SK-N-SH (cell line): ENCODE data around the gene LILRA1. TPM values are rescaled to one million over a fixed set of nuclear protein-coding genes. Genes with fewer than 3 reads are reported as not detected.

Experiments used
- CTCF ChIA-PET: fragments of 300-600, 350-600 bp; formaldehyde crosslinking; extraction: SDS; loops from one replicate; lab custom pipeline; 2021; lab: Yijun Ruan, JAX
- POLR2A ChIA-PET: fragments of 350-600 bp; sonication (Branson Sonifier 250); formaldehyde crosslinking; extraction: SDS; loops from one replicate; lab custom pipeline; 2020; ENCODE audit warnings: antibody characterized with exemption, inconsistent platforms; lab: Yijun Ruan, JAX
- DNase-seq: peaks from one replicate; pipeline ENCODE4 v3.0.0; 2012
- H2AFZ ChIP-seq: fragments of 200-600 bp; sonication (generic); 2 replicates; pipeline ENCODE4 v1.8.1; 2016; ENCODE audit warnings: antibody characterized with exemption, mild to moderate bottlenecking, low read depth
- H3F3A ChIP-seq: fragments of 200-600 bp; sonication (generic); replicated peaks from 2 replicates; pipeline ENCODE3; 2016; ENCODE audit warnings: antibody characterized with exemption, mild to moderate bottlenecking; ENCODE audit not compliant: insufficient read depth
- H3K27ac ChIP-seq, 2 experiments: fragments of 200-500 bp in 1 of 2; fragments of 200-600 bp in 1 of 2; sonication (Bioruptor generic) in 1 of 2; sonication (generic), shearing (Covaris generic) in 1 of 2; 2 replicates each; pipeline versions ENCODE4 v1.5.1 to v1.6.1; 2014 to 2016; ENCODE audit warnings: low read depth in 2 of 2, inconsistent platforms in 1 of 2, low read length in 1 of 2, mild to moderate bottlenecking in 1 of 2, mixed read lengths in 1 of 2
- H3K27me3 ChIP-seq: fragments of 200-600 bp; sonication (generic), shearing (Covaris generic); 2 replicates; pipeline ENCODE4 v1.6.1; 2016; ENCODE audit warnings: mixed run types; ENCODE audit not compliant: insufficient read depth
- H3K36me3 ChIP-seq, 2 experiments: fragments of 200-500 bp in 1 of 2; fragments of 200-600 bp in 1 of 2; sonication (Bioruptor generic) in 1 of 2; sonication (generic) in 1 of 2; replicated peaks in 1 of 2; 2 replicates each; pipeline versions ENCODE3 to v1.5.1; 2014 to 2016; ENCODE audit warnings: low read length in 1 of 2, mild to moderate bottlenecking in 1 of 2; ENCODE audit not compliant: insufficient read depth in 2 of 2, control insufficient read depth in 1 of 2
- H3K4me1 ChIP-seq, 2 experiments: fragments of 200-500 bp in 1 of 2; fragments of 200-600 bp in 1 of 2; sonication (Bioruptor generic) in 1 of 2; sonication (generic), shearing (Covaris generic) in 1 of 2; 2 replicates each; pipeline versions ENCODE4 v1.5.1 to v1.6.1; 2014 to 2016; ENCODE audit warnings: low read depth in 1 of 2, low read length in 1 of 2, mixed run types in 1 of 2; ENCODE audit not compliant: insufficient read depth in 2 of 2, control insufficient read depth in 1 of 2
- H3K4me2 ChIP-seq: fragments of 200-600 bp; sonication (generic), shearing (Covaris generic); 2 replicates; pipeline ENCODE4 v1.6.1; 2017; ENCODE audit warnings: mixed run types
- H3K4me3 ChIP-seq, 2 experiments: fragments of 200-500 bp in 1 of 2; fragments of 200-600 bp in 1 of 2; sonication (Bioruptor generic) in 1 of 2; sonication (generic), shearing (Covaris generic) in 1 of 2; 2 replicates each; pipeline versions ENCODE4 v1.5.1 to v1.8.1; 2014 to 2016; ENCODE audit warnings: low read depth in 2 of 2, inconsistent platforms in 1 of 2, low read length in 1 of 2, mild to moderate bottlenecking in 1 of 2, mixed read lengths in 1 of 2, moderate library complexity in 1 of 2
- H3K79me2 ChIP-seq: fragments of 200-600 bp; sonication (generic); 2 replicates; pipeline ENCODE4 v1.8.1; 2017; ENCODE audit warnings: mild to moderate bottlenecking; ENCODE audit not compliant: insufficient read depth
- H3K9ac ChIP-seq: fragments of 200-600 bp; sonication (generic); 2 replicates; pipeline ENCODE4 v1.6.1; 2017; ENCODE audit warnings: mixed run types
- H3K9me2 ChIP-seq: fragments of 200-600 bp; sonication (generic); 2 replicates; pipeline ENCODE4 v1.6.1; 2017; ENCODE audit warnings: mixed run types
- H3K9me3 ChIP-seq: fragments of 200-600 bp; sonication (generic); 2 replicates; pipeline ENCODE4 v1.6.1; 2017; ENCODE audit warnings: mixed run types, mild to moderate bottlenecking, moderate library complexity
- H4K20me1 ChIP-seq: fragments of 200-600 bp; sonication (generic); 2 replicates; pipeline ENCODE4 v1.6.1; 2017; ENCODE audit warnings: mild to moderate bottlenecking, mixed run types; ENCODE audit not compliant: insufficient read depth
- CHD2 ChIP-seq: fragments of 150-350 bp; IDR thresholded peaks from 2 replicates; pipeline ENCODE4 v1.6.1; 2018; ENCODE audit warnings: low read length; ENCODE audit not compliant: partially characterized antibody
- EP300 ChIP-seq, 2 experiments: IDR thresholded peaks; 2 replicates each; pipeline versions ENCODE4 v1.4.0 to v1.6.1; 2012; ENCODE audit warnings: borderline replicate concordance in 1 of 2, low read depth in 1 of 2, low read length in 1 of 2
- FOXM1 ChIP-seq: IDR thresholded peaks from 2 replicates; pipeline ENCODE4 v1.4.0; 2012; ENCODE audit warnings: low read depth, mild to moderate bottlenecking
- GATA2 ChIP-seq: sonication (generic); formaldehyde crosslinking; IDR thresholded peaks from 2 replicates; pipeline ENCODE4 v1.5.0; 2020; ENCODE audit warnings: mild to moderate bottlenecking, missing genetic modification reagents
- JUND ChIP-seq: IDR thresholded peaks from 2 replicates; pipeline ENCODE4 v1.4.0; 2012
- PBX3 ChIP-seq: IDR thresholded peaks from 2 replicates; pipeline ENCODE4; 2012
- POLR2AphosphoS5 ChIP-seq: IDR thresholded peaks from 2 replicates; pipeline ENCODE4 v1.6.1; 2012; ENCODE audit warnings: low read depth, low read length
- RAD21 ChIP-seq: IDR thresholded peaks from 2 replicates; pipeline ENCODE4 v1.6.1; 2012; ENCODE audit warnings: mild to moderate bottlenecking, low read length
- RCOR1 ChIP-seq: fragments of 150-350 bp; IDR thresholded peaks from 2 replicates; pipeline ENCODE4 v1.6.1; 2017; ENCODE audit warnings: antibody characterized with exemption, low read length
- REST ChIP-seq: IDR thresholded peaks from 2 replicates; pipeline ENCODE4 v1.6.1; 2012; ENCODE audit warnings: mild to moderate bottlenecking, low read depth, low read length, moderate library complexity
- RXRA ChIP-seq: IDR thresholded peaks from 2 replicates; pipeline ENCODE4 v1.4.0; 2012; ENCODE audit warnings: low read depth, mild to moderate bottlenecking, borderline replicate concordance
- SMC3 ChIP-seq: IDR thresholded peaks from 2 replicates; pipeline ENCODE4 v1.6.1; 2012; ENCODE audit warnings: low read depth, low read length, improper control_type of control experiment
- TCF12 ChIP-seq: IDR thresholded peaks from 2 replicates; pipeline ENCODE4 v1.4.0; 2012
- USF1 ChIP-seq: IDR thresholded peaks from 2 replicates; pipeline ENCODE4 v1.4.0; 2012; ENCODE audit warnings: low read depth, borderline replicate concordance
- USF2 ChIP-seq: fragments of 150-350 bp; IDR thresholded peaks from 2 replicates; pipeline ENCODE4 v1.6.1; 2017; ENCODE audit warnings: antibody characterized with exemption, low read length, low read depth, borderline replicate concordance
- YY1 ChIP-seq: IDR thresholded peaks from 2 replicates; pipeline ENCODE4 v1.4.0; 2012; ENCODE audit warnings: low read depth, mild to moderate bottlenecking
- ZBTB33 ChIP-seq: IDR thresholded peaks from 2 replicates; pipeline ENCODE4 v1.4.0; 2012; ENCODE audit warnings: low read depth, borderline replicate concordance
- WGBS: methylation state at CpG from one replicate; pipeline ENCODE4 v1.1.6; 2017; ENCODE audit warnings: low lambda C conversion rate; 5-methylcytosine and 5-hydroxymethylcytosine counted together
- polyA plus RNA-seq, 3 experiments: library from polyadenylated mRNA; depleted of rRNA; stranded (reverse); fragments of >200 nt; gene quantifications; 2 replicates each; pipeline ENCODE4 v1.2.3, GENCODE V29; 2012

The LILRA1 gene
- polyA plus RNA-seq, 1 of the 3 experiments (the other 2 are of a cell fraction), result not detected

- no peak overlapping the region for H3K27ac ChIP-seq
- no peaks in the 10 kb centered on the region for H3F3A ChIP-seq
- no peak overlapping the region for H3K9ac ChIP-seq
- no peak overlapping the region for H2AFZ ChIP-seq
- H3K4me1 ChIP-seq, result no peaks in the 10 kb centered on the region
- H4K20me1 ChIP-seq, result no peaks in the 10 kb centered on the region
- POLR2A ChIA-PET, result no interaction called here
- no peak for TF ChIP-seq TCF12
- TF ChIP-seq JUND, result no peak
- TF ChIP-seq EP300 (IDR thresholded peaks at IDR 0.05; ENCODE audit: borderline replicate concordance in 1 of 2, low read depth in 1 of 2, low read length in 1 of 2), result no peak
- TF ChIP-seq PBX3, result no peak
- TF ChIP-seq USF1, result no peak
- no peak for TF ChIP-seq ZBTB33
- no peak for TF ChIP-seq POLR2AphosphoS5
- no peak for TF ChIP-seq REST
- no peak for TF ChIP-seq RXRA
- TF ChIP-seq FOXM1, result no peak
- TF ChIP-seq RCOR1, result no peak
- TF ChIP-seq USF2, result no peak
- no peak for TF ChIP-seq CHD2
- TF ChIP-seq GATA2 (CRISPR knock-in tag), result no peak
- TF ChIP-seq RAD21, result no peak
- no peak for TF ChIP-seq SMC3
- TF ChIP-seq YY1, result no peak
- no peaks in the 10 kb centered on the region for H3K36me3 ChIP-seq
- H3K27me3 ChIP-seq, result peaks cover 10% of the 10 kb centered on the region
- H3K4me2 ChIP-seq, result no peak overlapping the region
- no peak for DNase-seq
- H3K9me3 ChIP-seq, result peaks cover 9% of the 10 kb centered on the region; the same call in 1 of the 2 replicates
- no peaks in the 10 kb centered on the region for H3K79me2 ChIP-seq
- no peak overlapping the region for H3K4me3 ChIP-seq
- 3% methylated on average over 16 of the region's 16 CpGs for WGBS
- CTCF ChIA-PET, result no interaction called here
- H3K9me2 ChIP-seq, result no peaks in the 10 kb centered on the region
These were observed 13.7 kb downstream of the LILRA1 start for GRCh38 chr19:54606891-54607784.
